GM12864 (cell line): ENCODE results near the gene ZSWIM3.
"Not testable (repeated sequence)": the region's sequence is repeated elsewhere in the genome, so short reads cannot be mapped to it uniquely, and the experiment has no call there.

Experiments
- DNase-seq: peaks from one replicate; pipeline ENCODE4 v3.0.0-alpha.2; 2011; ENCODE audit warnings: low read depth
- H3K4me3 ChIP-seq: 2 replicates; pipeline ENCODE4 v1.5.1; 2011; ENCODE audit warnings: mild to moderate bottlenecking, low read depth, low read length, control low read depth
- TF ChIP-seq, protein P1 (sequence below): IDR thresholded peaks from 2 replicates; pipeline ENCODE4 v1.5.1; 2011; ENCODE audit warnings: low read depth, mild to moderate bottlenecking, moderate library complexity, low read length, control low read depth, inconsistent platforms; ENCODE audit errors: missing control alignments

Gene ZSWIM3

DNA sequence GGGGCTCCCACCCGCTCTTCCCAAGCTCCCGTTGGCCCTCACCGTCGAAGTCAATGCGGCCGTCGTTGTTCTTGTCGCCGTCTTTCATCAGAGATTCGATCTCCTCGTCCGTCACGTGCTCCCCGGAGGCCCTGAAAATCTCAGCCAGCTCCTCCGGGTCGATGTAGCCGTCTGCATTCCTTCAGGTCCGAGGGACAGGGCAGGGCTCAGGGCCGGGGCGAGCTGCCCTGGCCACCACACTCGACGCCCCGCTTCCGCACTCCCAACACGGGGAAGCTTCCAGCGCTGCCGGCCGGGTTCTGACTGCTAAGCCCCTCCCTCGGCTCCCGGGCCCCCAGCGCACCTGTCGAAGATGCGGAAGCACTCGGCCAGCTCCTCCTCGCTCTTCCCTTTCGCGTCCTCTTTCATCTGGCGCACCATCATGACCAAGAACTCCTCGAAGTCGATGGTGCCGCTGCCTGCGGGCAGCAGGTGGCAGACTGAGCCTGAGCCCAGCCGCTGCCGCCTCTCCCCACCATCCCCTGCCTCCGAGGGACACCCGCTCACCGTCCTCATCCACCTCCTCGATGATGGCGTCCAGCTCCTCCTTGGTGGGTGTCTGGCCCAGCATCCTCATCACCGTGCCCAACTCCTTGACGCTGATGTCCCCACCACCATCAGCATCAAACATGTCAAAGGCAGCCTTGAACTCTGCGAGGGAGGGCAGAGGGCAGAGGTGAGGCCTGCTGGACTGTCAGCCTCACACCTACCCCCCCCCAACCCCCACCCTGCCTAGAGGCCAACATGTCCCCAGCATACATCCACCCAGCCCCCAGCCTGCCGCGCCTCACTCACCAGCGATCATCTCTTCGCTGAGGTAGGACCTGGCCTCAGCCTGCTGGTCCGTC is 33.2 kb upstream of the ZSWIM3 start:
- TF ChIP-seq, protein P1, sequence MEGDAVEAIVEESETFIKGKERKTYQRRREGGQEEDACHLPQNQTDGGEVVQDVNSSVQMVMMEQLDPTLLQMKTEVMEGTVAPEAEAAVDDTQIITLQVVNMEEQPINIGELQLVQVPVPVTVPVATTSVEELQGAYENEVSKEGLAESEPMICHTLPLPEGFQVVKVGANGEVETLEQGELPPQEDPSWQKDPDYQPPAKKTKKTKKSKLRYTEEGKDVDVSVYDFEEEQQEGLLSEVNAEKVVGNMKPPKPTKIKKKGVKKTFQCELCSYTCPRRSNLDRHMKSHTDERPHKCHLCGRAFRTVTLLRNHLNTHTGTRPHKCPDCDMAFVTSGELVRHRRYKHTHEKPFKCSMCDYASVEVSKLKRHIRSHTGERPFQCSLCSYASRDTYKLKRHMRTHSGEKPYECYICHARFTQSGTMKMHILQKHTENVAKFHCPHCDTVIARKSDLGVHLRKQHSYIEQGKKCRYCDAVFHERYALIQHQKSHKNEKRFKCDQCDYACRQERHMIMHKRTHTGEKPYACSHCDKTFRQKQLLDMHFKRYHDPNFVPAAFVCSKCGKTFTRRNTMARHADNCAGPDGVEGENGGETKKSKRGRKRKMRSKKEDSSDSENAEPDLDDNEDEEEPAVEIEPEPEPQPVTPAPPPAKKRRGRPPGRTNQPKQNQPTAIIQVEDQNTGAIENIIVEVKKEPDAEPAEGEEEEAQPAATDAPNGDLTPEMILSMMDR, result peak; percentile 54
- peak overlapping the region; percentile 23 for H3K4me3 ChIP-seq
- no peak for DNase-seq

DNA sequence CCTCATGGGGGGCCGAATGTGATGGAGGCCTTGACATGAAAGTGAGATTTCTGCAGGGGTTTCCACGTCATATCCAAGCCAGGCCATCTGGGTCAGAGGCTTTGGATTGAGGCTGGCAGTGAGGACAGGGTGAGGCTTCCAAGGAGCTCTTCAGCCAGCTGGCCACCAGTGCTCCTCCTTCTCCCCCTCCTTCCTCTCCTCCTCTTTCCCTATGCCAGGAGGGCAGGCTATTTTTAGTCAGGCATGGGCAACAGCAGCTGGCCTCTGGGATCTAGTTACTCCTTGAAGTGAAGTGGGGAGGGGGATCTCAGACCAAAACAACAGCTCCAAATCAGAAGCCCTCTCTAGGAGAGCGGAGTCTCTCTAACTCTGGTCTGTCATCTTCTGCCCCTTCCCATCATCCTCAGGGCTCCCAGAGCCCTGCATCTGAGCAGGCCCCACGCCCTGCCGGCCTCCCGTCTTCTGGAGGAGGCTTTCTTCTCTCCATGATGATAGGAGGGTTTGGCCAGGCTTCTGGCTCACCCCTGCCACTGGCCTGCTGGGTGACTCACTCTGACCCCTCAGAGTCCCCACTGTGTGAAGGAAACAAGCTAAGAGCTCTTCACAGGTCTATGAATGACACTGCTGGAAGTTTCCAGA is 30.9 kb upstream of the ZSWIM3 start:
- no peak overlapping the region for H3K4me3 ChIP-seq
- TF ChIP-seq, protein P1, result no peak
- no peak for DNase-seq

DNA sequence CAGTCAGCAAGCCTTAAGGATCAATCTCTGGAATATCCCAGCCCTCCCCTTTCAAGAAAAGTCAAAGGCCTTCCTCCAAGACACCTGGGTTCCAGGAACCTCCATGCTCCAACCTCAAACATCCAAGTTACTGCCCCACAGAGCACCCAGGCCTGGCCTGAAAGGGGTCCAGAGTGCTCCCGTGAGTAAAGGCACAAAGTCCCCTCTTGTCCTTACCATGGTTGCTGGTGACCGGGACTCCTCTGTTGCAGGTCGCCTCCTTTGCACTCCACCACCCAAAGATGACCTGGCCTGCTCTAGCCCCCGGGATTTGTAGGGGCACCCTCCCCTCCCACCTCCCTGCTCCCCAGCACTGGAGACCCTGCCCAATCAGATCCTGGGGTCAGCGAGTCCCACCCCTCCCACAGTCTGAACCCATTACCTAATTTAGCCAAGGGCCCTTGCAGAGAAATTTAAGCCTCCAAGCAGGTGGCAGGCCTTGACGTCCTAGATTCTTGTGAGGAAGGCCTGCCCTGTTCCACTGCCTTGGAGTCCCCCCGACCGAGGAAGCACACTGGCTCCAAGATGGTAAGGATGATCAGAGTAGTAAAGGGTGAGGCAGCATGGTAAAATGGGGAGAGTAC is 30.3 kb upstream of the ZSWIM3 start, which contains the start of gene TNNC2:
Gene TNNC2 (minus strand): TSS at position 283 of the 623 bp plus-strand sequence. CDS start 64 bp downstream, at position 219.
- TF ChIP-seq, protein P1, result no peak
- no peak for DNase-seq
- H3K4me3 ChIP-seq, result no peak within 1 kb of the TSS

DNA sequence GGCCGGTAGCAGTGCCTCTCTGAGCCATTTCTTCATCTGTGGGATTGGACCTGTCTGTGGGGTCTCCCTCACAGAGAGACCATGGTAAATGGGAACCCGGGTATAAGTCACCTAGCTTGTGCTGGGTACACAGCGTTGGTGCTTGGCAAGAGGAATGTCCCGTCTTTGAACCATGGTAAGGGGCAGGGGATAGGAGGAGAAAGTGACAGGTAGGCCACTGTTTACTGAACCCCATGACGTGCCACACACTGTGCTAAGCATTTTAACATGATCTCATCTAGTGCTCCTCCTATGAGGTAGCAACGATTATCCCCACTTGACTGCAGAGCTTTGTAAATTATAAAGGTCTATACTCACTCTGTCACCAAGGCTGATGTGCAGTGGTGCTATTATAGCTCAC is 29.7 kb upstream of the ZSWIM3 start:
- H3K4me3 ChIP-seq, result no peak overlapping the region
- no peak for DNase-seq
- TF ChIP-seq, protein P1, result no peak

DNA sequence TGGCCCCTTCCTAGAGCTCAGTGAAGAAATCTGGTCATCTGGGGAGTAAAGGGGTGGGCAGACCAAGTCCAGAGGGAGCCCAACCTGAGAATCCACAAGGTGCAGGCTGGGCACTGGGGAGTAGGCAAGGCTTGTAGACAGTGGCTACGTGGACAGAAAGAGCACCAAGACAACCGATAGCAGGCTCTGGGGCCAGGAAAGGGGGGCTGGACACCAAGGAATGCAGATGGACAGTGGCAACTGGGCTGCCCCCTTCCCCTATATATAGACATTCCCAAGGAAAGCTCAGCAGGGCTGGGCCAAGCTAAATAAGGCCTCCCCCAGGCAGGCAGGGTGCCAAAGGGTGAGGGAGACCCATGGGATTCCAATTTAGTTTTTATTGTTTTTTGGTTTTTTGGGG is 28.8 kb upstream of the ZSWIM3 start:
- no peak for DNase-seq
- TF ChIP-seq, protein P1, result no peak

DNA sequence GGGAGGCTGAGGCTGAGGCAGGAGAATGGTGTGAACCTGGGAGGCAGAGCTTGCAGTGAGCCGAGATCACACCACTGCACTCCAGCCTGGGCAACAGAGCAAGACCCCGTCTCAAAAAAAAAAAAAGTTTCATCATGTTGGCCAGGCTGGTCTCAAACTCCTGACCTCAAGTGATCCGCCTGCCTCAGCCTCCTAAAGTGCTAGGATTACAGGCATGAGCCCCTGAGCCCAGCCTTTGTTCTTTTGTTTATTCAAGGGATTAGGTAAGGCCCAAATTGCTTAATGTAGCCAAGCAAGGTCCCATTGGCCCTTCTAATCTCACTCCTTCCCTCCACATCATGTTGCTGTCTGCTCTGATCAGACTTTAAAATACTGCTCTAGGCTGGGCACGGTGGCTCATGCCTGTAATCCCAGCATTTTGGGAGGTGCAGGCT is 27.7 kb upstream of the ZSWIM3 start:
- not testable (repeated sequence) for DNase-seq, H3K4me3 ChIP-seq

More for the DNA sequence above, 28.8 kb upstream of the ZSWIM3 start:
- H3K4me3 ChIP-seq, result no peak overlapping the region

DNA sequence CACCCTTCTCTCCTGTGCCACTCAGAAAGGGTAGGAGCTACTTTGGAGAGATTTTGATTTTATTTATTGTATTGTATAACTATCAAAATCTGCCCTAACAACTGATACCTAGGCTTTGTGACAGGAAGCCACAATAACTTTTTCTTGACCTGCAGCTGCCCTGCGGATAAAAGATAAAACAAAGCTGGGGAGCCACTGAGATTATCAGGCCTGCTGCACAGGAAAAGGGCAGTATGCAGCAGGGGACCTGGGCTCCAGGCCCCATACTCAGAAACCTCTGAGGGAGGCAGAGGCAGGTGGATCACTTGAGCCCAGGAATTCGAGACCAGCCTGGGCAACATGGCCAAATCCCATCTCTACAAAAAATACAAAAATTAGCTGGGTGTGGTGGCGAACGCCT is 24.8 kb upstream of the ZSWIM3 start:
- H3K4me3 ChIP-seq, result no peak overlapping the region
- TF ChIP-seq, protein P1, result no peak
- DNase-seq, result no peak
